HG02798 (cell line): ENCODE data around the gene SRP54.
"Not testable (repeated sequence)": the region's sequence is repeated elsewhere in the genome, so short reads cannot be mapped to it uniquely, and the experiment has no call there.

Source experiments
- ATAC-seq: cut with Tn5 transposase; IDR thresholded peaks from one replicate; pipeline ENCODE4 v1.9.1; 2021; ENCODE audit warnings: mild to moderate bottlenecking; ENCODE audit not compliant: unreplicated experiment, poor library complexity

Gene SRP54

GRCh38 chr14:34982421-34983147, at the start of gene SRP54:
TSS of gene SRP54 (plus strand) at chr14:34982992. CDS start at chr14:34996710, 13,718 bp downstream.
- peak; percentile 88 for ATAC-seq

- ATAC-seq = no peak
Observed at GRCh38 chr14:34933301-34933700, 49.5 kb upstream of the SRP54 start.

GRCh38 chr14:34935488-34935887, 47.3 kb upstream of the SRP54 start:
- no peak for ATAC-seq

- no peak for ATAC-seq
Observed at GRCh38 chr14:34937442-34937841, 45.4 kb upstream of the SRP54 start.

- no peak for ATAC-seq
Observed at GRCh38 chr14:34937876-34938275, 44.9 kb upstream of the SRP54 start.

GRCh38 chr14:34943506-34943905, 39.3 kb upstream of the SRP54 start:
- ATAC-seq = no peak

GRCh38 chr14:34944744-34945143, 38.0 kb upstream of the SRP54 start:
- ATAC-seq = no peak

GRCh38 chr14:34946699-34947098, 36.1 kb upstream of the SRP54 start:
- ATAC-seq = no peak

- ATAC-seq = no peak
Observed at GRCh38 chr14:34951286-34951685, 31.5 kb upstream of the SRP54 start.

- ATAC-seq = no peak
Observed at GRCh38 chr14:34956931-34957330, 25.9 kb upstream of the SRP54 start.

GRCh38 chr14:34957771-34958286, 25.0 kb upstream of the SRP54 start:
- ATAC-seq = no peak

GRCh38 chr14:34962106-34962505, 20.7 kb upstream of the SRP54 start:
- ATAC-seq = not testable (repeated sequence)

- no peak for ATAC-seq
Observed at GRCh38 chr14:34964977-34965764, 17.6 kb upstream of the SRP54 start.

- ATAC-seq = no peak
Observed at GRCh38 chr14:34965912-34966311, 16.9 kb upstream of the SRP54 start.

- ATAC-seq = peak; percentile 96
Observed at GRCh38 chr14:34966413-34966812, 16.4 kb upstream of the SRP54 start.

GRCh38 chr14:34970665-34971064, 12.1 kb upstream of the SRP54 start:
- ATAC-seq = no peak

- ATAC-seq = no peak
Observed at GRCh38 chr14:34971381-34971780, 11.4 kb upstream of the SRP54 start.

GRCh38 chr14:34971801-34972200, 11.0 kb upstream of the SRP54 start:
- no peak for ATAC-seq

- ATAC-seq = no peak
Observed at GRCh38 chr14:34978444-34978843, 4.3 kb upstream of the SRP54 start.

- ATAC-seq = no peak
Observed at GRCh38 chr14:34980337-34980900, 2.4 kb upstream of the SRP54 start.

- no peak for ATAC-seq
Observed at GRCh38 chr14:34981743-34982420, 910 bp upstream of the SRP54 start.
